GM06990 (cell line): ENCODE results near the gene CBX6.

Experiments
- DNase-seq: peaks from one replicate; pipeline ENCODE4 v3.0.0-alpha.2; 2011; ENCODE audit not compliant: insufficient read length; ENCODE audit errors: extremely low read depth
- H3K27me3 ChIP-seq: replicated peaks from 2 replicates; pipeline ENCODE4 v1.6.0; 2011; ENCODE audit warnings: low read length; ENCODE audit not compliant: control insufficient read depth, insufficient read depth
- H3K36me3 ChIP-seq: 2 replicates; pipeline ENCODE4 v1.5.1; 2011; ENCODE audit warnings: low read length; ENCODE audit not compliant: control insufficient read depth, insufficient read depth
- H3K4me3 ChIP-seq: replicated peaks from 2 replicates; pipeline ENCODE4 v1.5.1; 2011; ENCODE audit warnings: low read depth, mild to moderate bottlenecking, control low read depth, low read length
- TF ChIP-seq, protein P1 (sequence below): IDR thresholded peaks from 2 replicates; pipeline ENCODE4 v1.5.1; 2011; ENCODE audit warnings: low read length, control low read depth, mild to moderate bottlenecking, inconsistent platforms; ENCODE audit not compliant: insufficient read depth, poor library complexity, severe bottlenecking

Gene CBX6

GRCh38 chr22:38846412-38846811 is 25.6 kb downstream of the CBX6 start:
- TF ChIP-seq, protein P1, sequence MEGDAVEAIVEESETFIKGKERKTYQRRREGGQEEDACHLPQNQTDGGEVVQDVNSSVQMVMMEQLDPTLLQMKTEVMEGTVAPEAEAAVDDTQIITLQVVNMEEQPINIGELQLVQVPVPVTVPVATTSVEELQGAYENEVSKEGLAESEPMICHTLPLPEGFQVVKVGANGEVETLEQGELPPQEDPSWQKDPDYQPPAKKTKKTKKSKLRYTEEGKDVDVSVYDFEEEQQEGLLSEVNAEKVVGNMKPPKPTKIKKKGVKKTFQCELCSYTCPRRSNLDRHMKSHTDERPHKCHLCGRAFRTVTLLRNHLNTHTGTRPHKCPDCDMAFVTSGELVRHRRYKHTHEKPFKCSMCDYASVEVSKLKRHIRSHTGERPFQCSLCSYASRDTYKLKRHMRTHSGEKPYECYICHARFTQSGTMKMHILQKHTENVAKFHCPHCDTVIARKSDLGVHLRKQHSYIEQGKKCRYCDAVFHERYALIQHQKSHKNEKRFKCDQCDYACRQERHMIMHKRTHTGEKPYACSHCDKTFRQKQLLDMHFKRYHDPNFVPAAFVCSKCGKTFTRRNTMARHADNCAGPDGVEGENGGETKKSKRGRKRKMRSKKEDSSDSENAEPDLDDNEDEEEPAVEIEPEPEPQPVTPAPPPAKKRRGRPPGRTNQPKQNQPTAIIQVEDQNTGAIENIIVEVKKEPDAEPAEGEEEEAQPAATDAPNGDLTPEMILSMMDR: no peak
- peaks cover 5% of the 10 kb centered on the region for H3K27me3 ChIP-seq
- no peak overlapping the region for H3K4me3 ChIP-seq
- no peak for DNase-seq
- H3K36me3 ChIP-seq: no peaks in the 10 kb centered on the region

DNA sequence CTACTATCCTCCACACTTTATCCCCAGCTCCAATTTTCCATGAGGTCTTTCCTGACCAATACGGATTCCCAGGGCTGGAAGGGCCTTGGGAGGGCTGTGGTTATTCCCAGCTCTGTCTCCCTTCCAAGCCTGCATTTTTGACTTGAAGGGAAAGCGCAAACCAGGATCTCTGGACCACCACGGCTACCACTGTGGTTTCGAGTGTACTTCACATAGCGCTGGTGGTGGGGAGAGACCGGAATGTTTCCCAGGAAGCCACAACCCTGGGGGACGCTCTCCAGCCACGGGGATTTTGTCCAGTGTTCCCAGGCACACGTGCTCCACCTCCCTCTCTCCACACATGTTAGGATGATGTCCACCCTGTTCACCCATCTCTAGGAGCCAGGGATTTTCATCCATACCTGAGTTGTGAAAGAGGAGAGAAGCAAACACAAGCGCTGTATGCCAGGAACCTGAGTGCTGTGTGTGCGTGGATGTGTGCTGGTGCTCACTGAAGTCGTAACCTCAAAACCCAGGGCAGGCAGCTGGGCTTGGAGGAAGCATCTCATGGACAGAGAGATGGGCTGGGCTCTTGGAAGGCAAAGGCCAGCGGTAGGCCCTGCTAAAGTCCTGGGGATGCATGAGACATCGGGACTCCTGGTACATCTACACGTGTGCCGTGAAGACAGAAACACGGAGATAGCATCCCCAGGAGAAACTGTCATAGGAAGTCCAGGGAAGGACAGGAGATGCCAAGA is 26.8 kb downstream of the CBX6 start:
- Histone ChIP-seq H3K27me3 (peaks cover 5% of the 10 kb centered on the region), H3K36me3 (no peaks in the 10 kb centered on the region), H3K4me3 (no peak overlapping the region)
- DNase-seq: no peak
- TF ChIP-seq, protein P1: no peak

- peaks cover 5% of the 10 kb centered on the region for H3K27me3 ChIP-seq
Observed at GRCh38 chr22:38844315-38845003, 27.6 kb downstream of the CBX6 start.

DNA sequence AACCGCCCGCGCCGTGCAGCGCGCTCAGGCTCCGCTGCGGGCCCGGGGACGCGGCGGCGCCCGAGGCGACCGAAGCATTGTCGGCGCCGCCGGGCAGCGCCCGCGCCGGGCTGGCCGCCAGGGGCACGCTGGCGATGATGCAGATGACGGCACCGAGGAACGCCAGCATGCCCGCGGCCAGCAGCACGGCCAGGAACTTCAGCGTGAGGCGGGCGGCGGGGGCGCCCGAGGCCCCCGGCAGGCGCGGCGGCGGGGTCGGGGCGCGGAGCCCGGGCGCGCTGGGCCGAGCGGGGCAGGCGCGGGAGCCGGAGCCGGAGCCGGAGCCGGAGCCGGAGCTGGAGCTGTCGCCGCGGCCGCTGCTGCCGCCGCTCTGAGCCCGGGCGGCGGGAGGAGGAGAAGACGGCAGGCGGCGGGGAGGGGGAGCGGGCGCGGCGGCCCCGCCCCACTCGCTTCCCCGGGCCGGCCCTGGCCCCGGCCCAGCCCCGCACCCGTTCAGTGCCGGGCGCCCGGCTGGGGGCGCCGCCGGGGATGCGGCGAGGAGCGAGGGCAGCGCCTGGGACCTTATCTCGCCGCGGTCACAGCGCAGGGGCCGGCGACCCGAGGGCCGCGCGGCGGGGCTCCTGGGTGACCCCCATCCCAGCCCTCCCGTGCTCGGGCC is 28.2 kb downstream of the CBX6 start, which contains the start of gene NPTXR:
Gene NPTXR (minus strand): TSS at position 372 of the 658 bp plus-strand sequence.
- Histone ChIP-seq H3K4me3 (no peak within 1 kb of the TSS), H3K27me3 (peaks cover 5% of the 10 kb centered on the region), H3K36me3 (no peaks in the 10 kb centered on the region)
- DNase-seq: no peak
- TF ChIP-seq, protein P1: no peak

More at GRCh38 chr22:38844315-38845003, 27.6 kb downstream of the CBX6 start:
- Histone ChIP-seq H3K4me3 (no peak overlapping the region), H3K36me3 (no peaks in the 10 kb centered on the region)
- TF ChIP-seq, protein P1: no peak
- no peak for DNase-seq

DNA sequence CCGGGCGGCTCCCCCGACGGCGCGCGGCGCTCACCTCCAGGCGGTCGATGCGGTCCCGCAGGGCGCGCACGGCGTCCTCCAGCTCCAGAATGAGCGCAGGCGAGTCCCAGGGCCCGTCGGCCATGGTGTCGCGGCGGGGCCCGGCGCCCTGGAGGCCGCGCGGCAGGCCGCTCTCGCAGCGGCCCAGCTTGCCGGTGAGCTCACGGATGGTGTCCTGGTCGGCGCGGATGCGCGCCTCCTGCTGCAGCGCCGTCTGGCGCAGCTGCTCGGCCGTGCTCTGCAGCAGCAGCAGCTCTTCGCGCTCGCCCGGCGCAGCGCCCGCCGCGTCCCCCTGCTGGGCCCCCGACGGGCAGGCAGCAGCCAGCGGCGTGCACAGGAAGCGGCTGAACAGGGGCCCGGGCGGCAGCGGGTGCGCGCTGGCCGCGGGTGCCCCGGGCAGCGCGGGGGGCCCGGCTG is 28.8 kb downstream of the CBX6 start:
- H3K4me3 ChIP-seq: no peak overlapping the region
- no peaks in the 10 kb centered on the region for H3K36me3 ChIP-seq
- TF ChIP-seq, protein P1: no peak
- peaks cover 5% of the 10 kb centered on the region for H3K27me3 ChIP-seq
- DNase-seq: peak; percentile 60
